ENCODE data around the gene FOXK1.

- TF ChIP-seq CTCF (IDR thresholded peaks at IDR 0.05) (no peak), ZFX (IDR thresholded peaks at IDR 0.05; ENCODE audit: borderline replicate concordance) (no peak)
Measured at GRCh38 chr7:4740796-4741195, 58.7 kb downstream of the FOXK1 start.

Measured in 22Rv1 (cell line).